Activated CD8-positive, alpha-beta T cell treated with anti-CD3 and anti-CD28 coated beads, Interleukin-2, amount 10 ng/mL, durations not matched to agents 7 days and 5 days (primary cell): ENCODE measurements around the gene GDNF. TPM values are rescaled to one million over a fixed set of nuclear protein-coding genes. Genes with fewer than 3 reads are reported as not detected.
"Not testable (repeated sequence)": the region's sequence is repeated elsewhere in the genome, so short reads cannot be mapped to it uniquely, and the experiment has no call there.

ENCODE experiments used
- ATAC-seq: fragments of 150-1000 bp; cut with Tn5 transposase; one replicate; pipeline ENCODE4 v1.10.0; 2021; ENCODE audit warnings: moderate library complexity
- CTCF ChIA-PET: fragments of 350-600 bp; sonication (Branson Sonifier 250); formaldehyde crosslinking; loops from one replicate; lab custom pipeline; 2021; ENCODE audit warnings: antibody characterized with exemption; lab: Charles Lee
- POLR2A ChIA-PET: fragments of 350-600 bp; sonication (Branson Sonifier 250); formaldehyde crosslinking; loops from one replicate; lab custom pipeline; 2021; ENCODE audit warnings: antibody characterized with exemption; lab: Charles Lee
- DNase-seq: peaks from one replicate; pipeline ENCODE4 v3.0.0-alpha.2; 2020
- H3K27ac Mint-ChIP-seq: one replicate; pipeline ENCODE4 v1.8.0; 2021; ENCODE audit warnings: mild to moderate bottlenecking, mixed read lengths
- H3K27me3 Mint-ChIP-seq: one replicate; pipeline ENCODE4 v1.8.0; 2021; ENCODE audit warnings: low read depth, mixed read lengths
- H3K36me3 Mint-ChIP-seq: one replicate; pipeline ENCODE4 v1.8.0; 2021; ENCODE audit warnings: low read depth, mixed read lengths
- H3K4me1 Mint-ChIP-seq: one replicate; pipeline ENCODE4 v1.8.0; 2021; ENCODE audit warnings: low read depth, mixed read lengths
- H3K4me3 Mint-ChIP-seq: one replicate; pipeline ENCODE4 v1.8.0; 2021; ENCODE audit warnings: mild to moderate bottlenecking, mixed read lengths
- H3K9me3 Mint-ChIP-seq: one replicate; pipeline ENCODE4 v1.8.0; 2022; ENCODE audit warnings: mixed read lengths; ENCODE audit not compliant: insufficient read depth
- total RNA-seq, 2 experiments: library from RNA; stranded (reverse); gene quantifications; one replicate each; pipeline ENCODE4 v1.2.3, GENCODE V29; 2021

The GDNF gene
- total RNA-seq, 2 experiments from 2014 or later: not detected

DNA sequence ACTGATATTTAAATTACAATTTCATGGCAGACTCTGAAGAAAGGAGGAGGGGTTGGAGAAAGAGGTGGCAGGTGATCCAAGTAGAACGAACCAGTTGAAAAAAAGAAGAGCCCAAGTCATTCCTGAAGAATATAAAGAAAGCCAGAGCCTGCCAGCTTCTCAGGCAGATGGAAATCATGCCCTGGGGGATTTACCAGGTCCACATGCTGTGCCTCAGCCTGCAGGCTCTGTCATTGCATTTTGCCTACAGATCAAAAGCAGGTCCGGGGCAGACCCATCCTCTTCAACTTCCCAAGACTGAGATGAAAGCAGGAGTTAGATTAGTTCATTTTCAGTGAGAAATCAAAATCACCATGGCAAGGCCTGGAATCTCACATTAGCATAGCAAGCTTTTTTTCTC, 48.5 kb downstream of the GDNF start:
- H3K27me3 Mint-ChIP-seq: peaks cover 6% of the 10 kb centered on the region
- ChIA-PET CTCF (no interaction called here), POLR2A (no interaction called here)
- no peaks in the 10 kb centered on the region for H3K36me3 Mint-ChIP-seq
- no peak overlapping the region for H3K4me3 Mint-ChIP-seq
- DNase-seq (no peak), ATAC-seq (no peak)
- peaks cover 4% of the 10 kb centered on the region for H3K9me3 Mint-ChIP-seq
- H3K27ac Mint-ChIP-seq: no peak overlapping the region
- no peaks in the 10 kb centered on the region for H3K4me1 Mint-ChIP-seq

DNA sequence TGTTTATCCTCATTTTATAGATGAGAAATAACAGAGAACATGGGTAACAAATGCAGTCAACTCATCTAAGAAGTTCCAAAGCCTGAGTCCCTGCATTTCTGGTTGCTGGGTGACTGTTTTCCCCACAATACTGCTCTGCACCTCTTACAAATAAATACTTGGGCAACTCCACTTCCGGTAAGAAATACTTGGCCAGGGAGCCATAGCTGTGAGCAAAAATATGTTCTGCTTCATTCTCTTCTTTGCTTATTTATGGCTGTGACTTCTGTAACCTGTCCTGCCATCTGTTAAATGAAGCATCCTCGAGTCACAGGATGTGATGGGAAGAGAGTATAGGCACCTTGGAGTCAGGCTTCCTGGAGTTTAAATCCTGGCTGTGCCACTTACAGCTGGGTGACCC, 49.9 kb downstream of the GDNF start:
- peaks cover 4% of the 10 kb centered on the region for H3K9me3 Mint-ChIP-seq
- no peak overlapping the region for H3K4me3 Mint-ChIP-seq
- peaks cover 6% of the 10 kb centered on the region for H3K27me3 Mint-ChIP-seq
- H3K4me1 Mint-ChIP-seq: no peaks in the 10 kb centered on the region
- H3K36me3 Mint-ChIP-seq: no peaks in the 10 kb centered on the region
- ATAC-seq (no peak), DNase-seq (no peak)
- POLR2A ChIA-PET: no interaction called here
- no peak overlapping the region for H3K27ac Mint-ChIP-seq
- CTCF ChIA-PET: no interaction called here

DNA sequence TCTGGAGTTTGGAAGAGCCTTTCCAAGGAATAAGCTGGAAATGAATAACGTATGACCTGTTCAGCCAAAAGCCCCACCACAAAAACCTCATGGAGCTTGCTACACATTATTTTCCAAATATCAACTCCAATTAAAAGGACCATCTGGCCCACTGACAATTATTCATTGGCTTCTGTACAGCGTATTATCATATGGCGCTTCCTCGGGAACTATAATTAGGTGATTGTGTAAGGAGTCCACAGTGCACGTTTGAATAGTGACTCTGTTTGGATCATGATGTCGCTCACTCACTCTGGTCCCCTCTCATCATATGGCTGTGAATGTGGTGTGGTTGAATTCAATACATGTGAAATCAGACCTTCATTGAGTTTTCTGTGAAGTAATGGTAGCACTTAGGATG, 52.1 kb downstream of the GDNF start:
- ChIA-PET CTCF (no interaction called here), POLR2A (no interaction called here)
- no peak for ATAC-seq
- H3K4me1 Mint-ChIP-seq: no peaks in the 10 kb centered on the region
- H3K4me3 Mint-ChIP-seq: no peak overlapping the region
- H3K36me3 Mint-ChIP-seq: no peaks in the 10 kb centered on the region
- peaks cover 6% of the 10 kb centered on the region for H3K27me3 Mint-ChIP-seq
- no peaks in the 10 kb centered on the region for H3K9me3 Mint-ChIP-seq
- no peak overlapping the region for H3K27ac Mint-ChIP-seq
- no peak for DNase-seq

DNA sequence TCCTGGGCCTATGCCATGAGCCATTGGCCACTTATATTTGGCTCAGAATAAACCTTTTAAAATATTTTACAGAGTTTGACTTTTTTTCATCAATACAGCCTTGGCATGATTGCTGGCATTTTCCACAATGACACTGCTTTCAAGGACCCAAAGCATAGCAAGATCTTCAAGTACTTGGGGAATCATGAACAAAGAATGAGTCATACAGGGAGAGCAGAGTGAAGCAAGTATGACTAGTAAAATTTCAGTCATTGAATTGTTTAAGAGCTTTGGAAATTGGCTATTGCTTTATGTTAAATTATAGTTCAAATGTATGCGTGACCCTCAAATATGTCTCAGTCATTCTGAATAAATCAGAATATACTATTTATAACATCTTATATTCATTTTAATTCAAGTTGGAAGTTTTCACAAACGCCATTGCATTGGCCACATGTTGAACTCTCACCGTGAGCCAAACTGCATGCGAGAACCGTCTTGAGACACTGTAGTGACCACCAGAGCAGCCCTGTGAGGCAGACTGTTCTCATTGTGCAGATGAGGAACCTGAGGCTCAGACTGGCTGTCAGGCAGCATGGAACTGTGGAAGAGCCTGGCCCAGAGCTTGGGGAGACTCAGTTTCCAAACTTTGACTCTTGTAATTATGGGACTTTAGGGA, 52.9 kb downstream of the GDNF start:
- DNase-seq (no peak), ATAC-seq (no peak)
- Mint-ChIP-seq H3K36me3 (no peaks in the 10 kb centered on the region), H3K27me3 (peaks cover 6% of the 10 kb centered on the region), H3K4me3 (no peak overlapping the region), H3K27ac (no peak overlapping the region), H3K9me3 (no peaks in the 10 kb centered on the region), H3K4me1 (no peaks in the 10 kb centered on the region)
- ChIA-PET POLR2A (no interaction called here), CTCF (no interaction called here)

DNA sequence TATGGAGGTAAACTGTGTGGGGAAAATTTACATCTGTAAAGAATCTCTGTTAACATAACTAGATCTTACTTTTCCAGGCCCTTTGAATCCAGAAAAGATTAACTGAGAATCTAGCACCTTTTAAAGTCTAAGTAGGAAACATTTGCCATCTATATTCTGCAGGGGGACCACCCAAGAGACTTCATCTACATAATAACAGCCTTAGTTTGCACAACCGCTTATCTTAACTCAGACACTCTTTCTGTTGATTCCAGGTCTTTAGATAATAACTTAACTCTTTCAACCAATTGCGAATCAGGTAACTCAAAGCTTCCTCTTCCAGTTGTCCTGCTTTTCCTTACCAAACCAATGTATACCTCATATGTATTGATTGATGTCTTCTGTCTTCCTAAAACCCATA, 53.4 kb downstream of the GDNF start:
- no peaks in the 10 kb centered on the region for H3K4me1 Mint-ChIP-seq
- no peak overlapping the region for H3K27ac Mint-ChIP-seq

DNA sequence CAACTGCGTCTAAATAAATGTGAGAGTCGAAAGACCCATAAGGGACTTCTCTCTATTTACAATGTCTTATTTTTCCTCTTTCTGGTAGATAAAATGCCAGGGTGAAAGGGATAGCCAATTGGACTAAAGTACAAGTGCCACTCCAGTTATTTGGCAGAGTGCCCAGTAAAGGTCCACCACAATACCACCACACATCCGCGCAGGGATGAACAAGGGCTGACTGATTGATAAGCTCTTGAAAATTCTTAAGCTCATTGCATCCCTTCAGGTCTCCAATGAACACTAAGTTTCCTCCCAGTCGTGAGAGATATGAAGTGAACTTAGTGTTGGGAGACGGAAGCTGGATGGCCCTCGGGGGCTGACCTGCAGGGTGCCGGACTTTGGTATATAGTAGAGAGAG, 58.4 kb downstream of the GDNF start:
- H3K4me3 Mint-ChIP-seq, ATAC-seq, H3K27ac Mint-ChIP-seq, CTCF ChIA-PET, H3K36me3 Mint-ChIP-seq, POLR2A ChIA-PET, DNase-seq, H3K9me3 Mint-ChIP-seq, H3K27me3 Mint-ChIP-seq, H3K4me1 Mint-ChIP-seq: not testable (repeated sequence)

More for the DNA sequence above, 53.4 kb downstream of the GDNF start:
- H3K9me3 Mint-ChIP-seq: no peaks in the 10 kb centered on the region
- DNase-seq (no peak), ATAC-seq (no peak)
- ChIA-PET CTCF (no interaction called here), POLR2A (no interaction called here)
- H3K4me3 Mint-ChIP-seq: no peak overlapping the region
- H3K27me3 Mint-ChIP-seq: peaks cover 6% of the 10 kb centered on the region
- H3K36me3 Mint-ChIP-seq: no peaks in the 10 kb centered on the region

DNA sequence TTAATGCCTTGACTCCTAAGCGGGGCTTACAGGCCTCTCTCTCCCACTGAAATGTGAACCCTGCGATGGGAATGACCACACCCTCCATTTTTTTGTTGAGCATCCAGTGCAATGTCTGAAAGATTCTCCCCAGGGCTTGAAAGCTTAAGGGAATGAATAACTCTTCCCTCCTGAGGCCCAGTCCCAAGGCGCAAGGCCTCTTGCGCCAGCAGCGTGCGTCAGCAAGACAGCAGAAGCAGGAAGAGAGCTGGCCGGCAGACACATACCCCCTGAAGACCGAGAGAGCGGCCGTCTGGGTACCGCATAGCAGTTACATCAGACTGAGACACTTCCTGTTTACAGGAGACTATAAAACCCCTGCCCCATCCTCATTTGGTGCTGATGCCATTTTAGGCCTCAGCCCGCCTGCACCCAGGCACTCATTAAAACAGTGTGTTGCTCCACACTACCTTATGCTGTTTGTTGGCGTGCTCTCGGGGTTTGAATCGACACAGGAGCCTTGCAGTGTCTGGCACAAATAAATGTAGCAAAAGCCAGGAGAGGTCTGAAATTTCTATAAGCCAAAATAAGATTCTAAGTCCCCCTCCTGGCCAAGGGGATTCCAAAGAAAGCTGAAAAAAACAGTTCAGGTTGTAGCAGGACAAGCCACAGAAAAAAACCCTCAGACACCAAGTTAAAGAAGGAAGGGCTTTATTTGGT, 62.3 kb downstream of the GDNF start:
- H3K4me1 Mint-ChIP-seq: no peaks in the 10 kb centered on the region
- no peak for ATAC-seq
- CTCF ChIA-PET: no interaction called here
- H3K27me3 Mint-ChIP-seq: no peaks in the 10 kb centered on the region
- DNase-seq: no peak
- H3K36me3 Mint-ChIP-seq: peaks cover 3% of the 10 kb centered on the region
- peaks cover 15% of the 10 kb centered on the region for H3K9me3 Mint-ChIP-seq
- H3K4me3 Mint-ChIP-seq: no peak overlapping the region
- no peak overlapping the region for H3K27ac Mint-ChIP-seq
- POLR2A ChIA-PET: no interaction called here

DNA sequence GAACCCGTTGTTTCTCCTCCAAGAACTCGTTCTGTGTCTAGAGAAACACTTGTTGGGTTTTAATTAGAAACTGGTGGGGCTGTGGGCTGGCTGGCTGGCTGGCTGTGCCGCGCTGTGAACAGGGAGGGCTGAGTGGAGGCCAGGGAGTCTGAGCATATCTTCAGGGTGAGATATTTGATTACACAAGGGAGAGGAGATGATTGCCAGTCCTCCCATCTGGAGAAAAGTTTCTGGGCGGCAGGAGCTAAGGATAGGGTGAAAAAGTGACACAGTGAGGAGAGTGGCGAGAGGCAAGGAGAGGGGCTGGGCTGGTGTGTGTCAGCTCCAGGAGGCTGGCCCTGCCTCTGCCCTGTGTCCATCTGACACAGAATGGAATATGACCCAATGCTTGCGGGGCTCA, 63.0 kb downstream of the GDNF start:
- Mint-ChIP-seq H3K27me3 (no peaks in the 10 kb centered on the region), H3K4me1 (no peaks in the 10 kb centered on the region), H3K9me3 (peaks cover 15% of the 10 kb centered on the region), H3K36me3 (peaks cover 3% of the 10 kb centered on the region), H3K27ac (no peak overlapping the region), H3K4me3 (no peak overlapping the region)
- POLR2A ChIA-PET: interaction anchor here (0.5 kb wide), 1 partner anchor 44 kb away, joined by 3 read pairs; no protein-coding TSS in a partner anchor
- CTCF ChIA-PET: no interaction called here
- no peak for DNase-seq
- no peak for ATAC-seq

DNA sequence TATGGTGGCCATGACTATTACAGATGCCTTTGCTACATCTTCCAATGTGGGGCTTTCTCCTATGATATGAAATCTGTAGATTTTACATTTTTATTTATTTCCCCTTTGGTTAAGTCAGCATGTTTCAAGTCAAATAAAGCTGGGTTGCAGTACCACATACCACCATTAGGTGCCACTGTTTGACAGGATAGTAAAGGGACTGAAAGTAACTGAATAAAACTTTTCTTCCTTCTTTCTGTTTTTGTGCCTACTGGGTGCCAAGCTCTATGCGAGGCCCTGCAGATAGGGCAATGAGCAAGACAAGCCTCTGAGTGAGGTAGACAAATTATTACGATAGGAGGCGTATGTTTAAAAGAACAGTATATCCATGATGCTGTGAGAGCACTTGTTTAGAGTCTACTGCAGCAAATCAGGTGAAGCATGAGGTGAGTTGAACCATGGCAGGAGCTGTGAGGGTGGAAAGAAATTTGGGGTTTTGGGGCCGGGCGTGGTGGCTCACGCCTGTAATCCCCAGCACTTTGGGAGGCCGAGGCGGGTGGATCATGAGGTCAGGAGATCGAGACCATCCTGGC, 64.8 kb downstream of the GDNF start:
- H3K36me3 Mint-ChIP-seq: peaks cover 3% of the 10 kb centered on the region
- H3K4me3 Mint-ChIP-seq: no peak overlapping the region
- H3K4me1 Mint-ChIP-seq: no peaks in the 10 kb centered on the region
- no peak overlapping the region for H3K27ac Mint-ChIP-seq
- no peaks in the 10 kb centered on the region for H3K27me3 Mint-ChIP-seq
- peak; percentile 54 for DNase-seq
- ATAC-seq: no peak
- CTCF ChIA-PET: interaction anchor here (0.9 to 2.1 kb wide), 8 partner anchors 10 to 418 kb away, joined by 3 to 12 read pairs (median 4); no protein-coding TSS in a partner anchor
- POLR2A ChIA-PET: no interaction called here
- peaks cover 15% of the 10 kb centered on the region for H3K9me3 Mint-ChIP-seq

DNA sequence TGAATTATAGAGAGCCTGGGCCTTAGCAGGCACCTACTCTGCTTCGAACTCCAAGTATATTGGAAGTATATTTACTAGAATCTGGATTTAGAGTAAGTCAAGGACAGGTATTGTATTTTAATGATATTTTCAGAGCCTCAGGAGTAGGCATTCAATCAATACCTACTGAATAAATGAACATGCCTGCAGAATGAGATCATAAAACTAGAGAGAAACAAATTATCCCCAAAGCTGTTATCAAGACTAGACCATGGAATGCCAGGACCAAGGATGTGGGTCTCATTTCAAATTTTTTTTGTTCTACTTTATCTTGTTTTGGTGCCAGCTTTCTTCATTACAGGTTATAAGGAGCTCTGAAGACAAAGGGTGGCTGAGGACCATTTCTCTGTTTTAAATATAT, 66.0 kb downstream of the GDNF start:
- H3K4me1 Mint-ChIP-seq: no peaks in the 10 kb centered on the region
- peaks cover 15% of the 10 kb centered on the region for H3K9me3 Mint-ChIP-seq
- CTCF ChIA-PET: interaction anchor here (2.1 kb wide), 1 partner anchor 9 kb away, joined by 8 read pairs; no protein-coding TSS in a partner anchor
- H3K27ac Mint-ChIP-seq: no peak overlapping the region
- no peak overlapping the region for H3K4me3 Mint-ChIP-seq
- peaks cover 3% of the 10 kb centered on the region for H3K36me3 Mint-ChIP-seq
- no peaks in the 10 kb centered on the region for H3K27me3 Mint-ChIP-seq
- POLR2A ChIA-PET: no interaction called here
- DNase-seq: no peak
- no peak for ATAC-seq

DNA sequence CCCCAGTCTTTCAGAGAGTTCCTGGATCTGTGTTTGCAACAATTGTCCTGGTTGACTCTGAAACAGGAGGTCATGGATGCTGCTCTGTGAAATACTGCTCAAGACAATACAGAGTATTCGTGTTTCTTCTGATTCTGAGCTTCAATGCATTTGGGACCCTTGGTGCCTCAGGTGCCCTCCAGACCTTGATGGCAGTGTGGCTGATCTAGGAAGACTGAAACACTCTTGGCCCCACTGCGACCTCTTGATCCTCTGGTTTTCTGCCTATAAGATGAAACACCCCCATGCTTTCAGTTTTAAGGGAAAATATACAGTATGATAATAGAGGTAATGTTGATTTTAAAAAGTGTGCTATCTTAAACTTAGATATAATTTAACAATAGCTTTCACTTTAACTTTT, 67.6 kb downstream of the GDNF start:
- ATAC-seq (no peak), DNase-seq (no peak)
- Mint-ChIP-seq H3K27me3 (no peaks in the 10 kb centered on the region), H3K9me3 (peaks cover 15% of the 10 kb centered on the region), H3K4me3 (no peak overlapping the region), H3K36me3 (peaks cover 3% of the 10 kb centered on the region), H3K4me1 (no peaks in the 10 kb centered on the region), H3K27ac (no peak overlapping the region)
- ChIA-PET POLR2A (no interaction called here), CTCF (no interaction called here)

DNA sequence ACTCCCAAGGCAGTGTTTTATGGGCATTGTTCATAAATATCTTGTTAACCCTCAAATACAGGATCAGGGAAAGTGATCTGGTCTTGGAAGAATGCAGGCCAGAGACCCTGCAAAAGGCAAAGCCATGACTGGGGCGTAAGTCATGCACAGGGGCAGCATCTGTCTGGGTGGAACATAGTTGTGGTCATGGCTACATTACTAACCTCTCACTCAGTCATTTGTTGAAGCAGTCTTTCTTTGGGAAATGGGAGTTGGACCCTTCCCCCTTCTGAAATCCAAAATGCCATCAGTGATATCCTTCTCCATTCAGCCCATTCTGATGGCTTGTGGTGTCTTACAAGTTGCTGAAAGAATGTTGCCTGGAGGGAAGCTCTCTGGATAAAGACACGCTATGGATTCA, 68.1 kb downstream of the GDNF start:
- Mint-ChIP-seq H3K36me3 (peaks cover 3% of the 10 kb centered on the region), H3K9me3 (peaks cover 15% of the 10 kb centered on the region), H3K27ac (no peak overlapping the region), H3K4me3 (no peak overlapping the region), H3K27me3 (no peaks in the 10 kb centered on the region), H3K4me1 (no peaks in the 10 kb centered on the region)
- CTCF ChIA-PET: no interaction called here
- ATAC-seq (no peak), DNase-seq (no peak)
- POLR2A ChIA-PET: no interaction called here
